RWPE2 (cell line): Measurements from ENCODE around the gene UBC.

Experiments used
- ATAC-seq: fragments of 200-7000 bp; cut with Tn5 transposase; 3 replicates; pipeline ENCODE4 v1.9.1; 2021; ENCODE audit warnings: low read depth
- DNase-seq: peaks from one replicate; pipeline ENCODE4 v3.0.0-alpha.2; 2020; ENCODE audit warnings: low spot score
- H3K27ac ChIP-seq: fragments of 450-650 bp; 2 replicates; pipeline ENCODE4 v1.5.1; 2017; ENCODE audit warnings: mild to moderate bottlenecking; ENCODE audit not compliant: poor library complexity, severe bottlenecking
- H3K27me3 ChIP-seq: fragments of 250-450 bp; sonication (Bioruptor Pico); 2 replicates; pipeline ENCODE4 v1.5.1; 2021; ENCODE audit warnings: mild to moderate bottlenecking, moderate library complexity; ENCODE audit not compliant: insufficient read depth, poor library complexity, severe bottlenecking
- H3K36me3 ChIP-seq: fragments of 250-450 bp; sonication (Bioruptor Pico); 2 replicates; pipeline ENCODE4 v1.5.1; 2020; ENCODE audit warnings: low read depth, mild to moderate bottlenecking, moderate library complexity
- H3K4me1 ChIP-seq: fragments of 250-450 bp; sonication (Bioruptor Pico); 2 replicates; pipeline ENCODE4 v1.5.1; 2021; ENCODE audit warnings: mild to moderate bottlenecking, moderate library complexity; ENCODE audit not compliant: insufficient read depth, poor library complexity, severe bottlenecking
- H3K4me3 ChIP-seq: fragments of 250-450 bp; sonication (Bioruptor Pico); 2 replicates; pipeline ENCODE4 v1.5.1; 2021; ENCODE audit warnings: mild to moderate bottlenecking, moderate library complexity; ENCODE audit not compliant: severe bottlenecking
- H3K9me3 ChIP-seq: fragments of 250-450 bp; sonication (Bioruptor Pico); 2 replicates; pipeline ENCODE4 v1.5.1; 2021; ENCODE audit warnings: mild to moderate bottlenecking, moderate library complexity; ENCODE audit not compliant: severe bottlenecking
- TF ChIP-seq, protein P1 (sequence below): fragments of 450-650 bp; IDR thresholded peaks from one replicate; pipeline ENCODE4 v1.5.1; 2017; ENCODE audit warnings: mild to moderate bottlenecking, moderate library complexity; ENCODE audit not compliant: poor library complexity, severe bottlenecking

Gene UBC

DNA sequence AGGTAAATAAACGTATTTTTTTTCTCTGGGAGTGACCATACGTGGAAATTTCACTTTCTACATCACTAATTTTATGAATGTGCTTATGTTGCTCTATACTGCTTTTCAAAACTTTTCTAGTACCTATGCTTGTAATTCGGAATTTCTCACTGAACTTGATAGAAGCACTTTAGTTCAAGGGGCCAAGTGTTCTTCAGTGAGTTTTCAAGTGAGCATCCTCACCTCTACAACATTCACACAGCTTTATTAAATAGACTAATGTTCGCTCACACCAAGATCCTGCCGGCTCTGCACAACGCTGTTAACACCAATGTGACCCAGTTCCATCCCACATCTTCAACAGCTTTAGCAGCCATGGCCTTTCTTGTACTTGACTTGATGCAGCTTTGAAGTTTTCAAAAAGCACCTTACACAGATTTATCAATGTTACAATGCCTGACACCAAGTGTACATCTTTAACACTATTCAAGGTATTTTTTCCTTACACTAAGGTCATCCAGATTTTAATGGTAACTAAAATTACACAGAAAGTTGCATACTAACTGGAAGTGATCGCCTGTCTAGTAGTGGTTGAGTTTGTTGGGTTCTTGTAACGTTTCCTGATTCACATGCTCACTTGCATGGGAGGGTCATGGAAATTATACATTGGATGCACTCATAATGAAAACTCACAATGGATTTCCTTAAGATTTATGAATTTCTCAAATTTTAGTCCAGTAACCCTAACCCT is 4.5 kb downstream of the UBC start:
- Histone ChIP-seq H3K4me3 (no peak overlapping the region), H3K27ac (peak overlapping the region; percentile 82), H3K4me1 (peaks cover 13% of the 10 kb centered on the region), H3K27me3 (no peaks in the 10 kb centered on the region), H3K36me3 (peaks cover 21% of the 10 kb centered on the region), H3K9me3 (no peaks in the 10 kb centered on the region)
- ATAC-seq (peak; percentile 55), DNase-seq (no peak)
- TF ChIP-seq, protein P1, sequence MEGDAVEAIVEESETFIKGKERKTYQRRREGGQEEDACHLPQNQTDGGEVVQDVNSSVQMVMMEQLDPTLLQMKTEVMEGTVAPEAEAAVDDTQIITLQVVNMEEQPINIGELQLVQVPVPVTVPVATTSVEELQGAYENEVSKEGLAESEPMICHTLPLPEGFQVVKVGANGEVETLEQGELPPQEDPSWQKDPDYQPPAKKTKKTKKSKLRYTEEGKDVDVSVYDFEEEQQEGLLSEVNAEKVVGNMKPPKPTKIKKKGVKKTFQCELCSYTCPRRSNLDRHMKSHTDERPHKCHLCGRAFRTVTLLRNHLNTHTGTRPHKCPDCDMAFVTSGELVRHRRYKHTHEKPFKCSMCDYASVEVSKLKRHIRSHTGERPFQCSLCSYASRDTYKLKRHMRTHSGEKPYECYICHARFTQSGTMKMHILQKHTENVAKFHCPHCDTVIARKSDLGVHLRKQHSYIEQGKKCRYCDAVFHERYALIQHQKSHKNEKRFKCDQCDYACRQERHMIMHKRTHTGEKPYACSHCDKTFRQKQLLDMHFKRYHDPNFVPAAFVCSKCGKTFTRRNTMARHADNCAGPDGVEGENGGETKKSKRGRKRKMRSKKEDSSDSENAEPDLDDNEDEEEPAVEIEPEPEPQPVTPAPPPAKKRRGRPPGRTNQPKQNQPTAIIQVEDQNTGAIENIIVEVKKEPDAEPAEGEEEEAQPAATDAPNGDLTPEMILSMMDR = no peak

DNA sequence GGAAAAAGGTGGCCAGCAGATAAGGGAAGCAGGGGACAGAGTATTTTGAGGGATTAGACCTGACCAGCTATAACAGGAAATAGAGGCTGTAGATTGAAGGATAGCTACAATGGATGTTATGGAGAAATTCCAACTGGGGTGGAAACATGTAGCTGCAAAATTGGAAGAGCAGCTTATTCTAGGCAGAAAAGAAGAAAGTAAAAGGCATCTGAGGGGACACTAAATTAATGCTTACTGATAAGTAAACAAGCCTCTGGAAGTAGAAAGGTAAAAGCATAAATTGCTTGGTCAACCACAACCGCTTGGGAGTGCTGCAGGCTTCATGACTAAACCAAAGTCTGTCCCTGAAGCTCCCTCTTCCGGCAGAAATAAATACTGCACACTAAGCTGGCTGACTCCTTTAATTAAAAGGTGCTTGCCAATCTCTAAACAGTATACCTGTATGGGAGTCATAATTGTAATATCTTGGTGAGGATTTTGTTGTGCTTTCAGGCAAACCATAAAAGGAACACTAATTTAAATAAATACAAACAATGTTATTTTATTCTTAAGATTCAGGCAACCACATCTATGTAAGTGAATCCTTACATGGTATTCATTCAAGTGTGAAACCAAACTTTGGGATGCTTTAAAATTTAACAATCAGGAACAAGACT is 7.7 kb downstream of the UBC start:
- Histone ChIP-seq H3K4me3 (no peak overlapping the region), H3K4me1 (peaks cover 18% of the 10 kb centered on the region), H3K27me3 (no peaks in the 10 kb centered on the region), H3K36me3 (peaks cover 10% of the 10 kb centered on the region), H3K9me3 (no peaks in the 10 kb centered on the region), H3K27ac (peak overlapping the region; percentile 58)
- TF ChIP-seq, protein P1 = peak; percentile 99
- peak; percentile 22 for ATAC-seq
- DNase-seq = peak; percentile 86

DNA sequence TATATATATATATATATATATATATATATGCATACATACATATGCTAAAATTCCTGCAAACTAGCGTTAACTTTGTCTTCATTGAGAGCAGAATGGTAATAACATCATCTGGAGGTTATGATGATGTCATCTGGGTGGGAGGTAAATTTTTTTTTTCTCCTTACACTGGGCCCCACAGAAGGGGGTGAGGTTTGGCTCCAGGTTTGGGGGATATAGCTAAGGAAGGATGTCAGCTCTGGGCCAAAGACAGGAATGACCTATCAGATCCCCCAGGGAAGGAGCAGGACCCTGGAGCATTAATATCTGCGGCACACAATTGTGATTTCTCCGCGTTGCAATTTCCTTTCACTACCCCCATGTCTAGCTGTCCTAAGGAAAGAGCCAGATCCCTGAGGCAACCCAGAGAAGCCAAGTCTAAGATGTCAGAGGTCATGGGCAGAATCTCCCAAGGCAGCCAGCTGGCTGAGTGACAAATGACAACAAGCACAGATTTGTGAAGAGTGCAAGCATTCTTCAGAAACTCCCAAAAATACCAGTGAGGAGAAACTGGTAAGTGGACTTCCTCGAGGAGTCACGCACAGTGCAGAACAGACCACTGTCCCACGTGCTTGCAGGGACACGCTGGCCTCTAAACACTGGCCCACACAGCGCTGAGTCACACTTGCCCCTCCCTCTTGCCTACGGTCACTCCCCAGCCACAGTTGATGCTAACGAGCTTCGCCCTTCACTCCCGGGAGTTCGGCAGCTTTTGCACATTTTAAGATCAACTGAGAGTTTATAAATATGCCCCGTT is 9.9 kb downstream of the UBC start:
- peak overlapping the region; percentile 58 for H3K27ac ChIP-seq
- peaks cover 11% of the 10 kb centered on the region for H3K4me1 ChIP-seq

DNA sequence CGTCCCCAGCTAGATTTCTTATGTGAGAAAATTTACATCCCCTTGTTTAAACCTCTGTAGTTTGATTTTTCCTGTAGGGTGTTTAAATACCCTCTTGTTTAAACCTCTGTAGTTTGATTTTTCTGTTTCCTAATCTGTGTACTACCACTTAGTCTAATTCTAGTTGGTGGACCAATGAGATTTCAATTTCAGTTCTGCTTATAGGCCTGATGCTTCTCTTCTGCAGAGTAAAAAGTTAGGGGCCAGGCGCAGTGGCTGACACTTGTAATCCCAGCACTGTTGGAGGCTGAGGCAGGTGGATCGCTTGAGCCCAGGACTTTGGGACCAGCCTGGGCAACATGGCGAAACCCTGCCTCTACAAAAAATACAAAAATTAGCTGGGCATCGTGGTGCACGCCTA is 11.5 kb downstream of the UBC start:
- no peak for DNase-seq
- H3K4me1 ChIP-seq = peaks cover 11% of the 10 kb centered on the region
- TF ChIP-seq, protein P1 = no peak

More for the DNA sequence above, 9.9 kb downstream of the UBC start:
- no peaks in the 10 kb centered on the region for H3K36me3 ChIP-seq
- no peaks in the 10 kb centered on the region for H3K9me3 ChIP-seq
- H3K4me3 ChIP-seq = no peak overlapping the region
- H3K27me3 ChIP-seq = no peaks in the 10 kb centered on the region
- ATAC-seq (peak; percentile 79), DNase-seq (peak; percentile 83)
- TF ChIP-seq, protein P1 = no peak

More for the DNA sequence above, 11.5 kb downstream of the UBC start:
- no peaks in the 10 kb centered on the region for H3K9me3 ChIP-seq
- H3K27ac ChIP-seq = no peak overlapping the region
- H3K36me3 ChIP-seq = no peaks in the 10 kb centered on the region
- no peak for ATAC-seq
- no peak overlapping the region for H3K4me3 ChIP-seq
- H3K27me3 ChIP-seq = no peaks in the 10 kb centered on the region
